Measurements from ENCODE around the gene AMOTL1.
"Not testable (repeated sequence)": the region's sequence is repeated elsewhere in the genome, so short reads cannot be mapped to it uniquely, and the experiment has no call there.

The AMOTL1 gene

DNA sequence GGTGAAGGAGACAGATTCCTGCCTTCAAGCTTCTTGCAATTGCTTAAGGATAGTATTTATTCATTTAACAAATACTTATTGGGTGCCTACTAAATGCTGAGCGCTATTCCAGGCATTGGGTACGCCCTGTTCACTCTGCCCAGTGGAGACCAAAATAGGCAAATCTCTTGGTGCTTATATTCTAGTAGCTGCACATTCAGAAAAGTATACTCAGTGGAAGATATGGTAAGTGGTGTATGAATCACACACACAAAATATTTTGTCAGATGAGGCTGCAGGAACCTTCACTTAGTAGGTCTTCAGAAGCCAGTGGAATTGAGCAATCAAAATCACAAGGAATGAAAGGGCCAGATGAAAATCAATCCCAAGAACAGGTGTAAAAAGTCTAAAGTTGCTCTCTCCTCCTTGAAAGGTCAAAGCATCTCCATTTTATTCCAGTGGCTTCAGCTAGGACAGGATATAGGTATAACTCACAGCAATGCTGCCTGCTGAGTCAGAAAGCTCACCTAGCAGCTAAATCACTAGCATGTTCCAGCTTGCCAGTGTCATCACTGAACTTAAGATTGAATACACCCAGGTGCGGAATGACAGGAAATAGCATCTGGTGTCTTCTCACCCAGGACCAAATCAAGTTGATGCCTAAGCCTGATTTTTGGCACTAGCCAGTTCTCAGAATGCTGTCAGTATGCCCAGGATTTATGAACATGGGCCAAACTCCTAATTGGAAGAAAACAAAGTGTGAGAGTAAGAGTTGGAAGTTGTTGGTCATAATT, 83.9 kb downstream of the AMOTL1 start:
- Histone ChIP-seq H3K4ac (ENCODE audit: low read depth, low read length) (no peak overlapping the region), H3K36me3 (ENCODE audit: control insufficient read depth, insufficient read depth, low read length) (peaks cover 35% of the 10 kb centered on the region), H3K4me1 (ENCODE audit: control insufficient read depth, low read depth, low read length) (no peaks in the 10 kb centered on the region), H3K9ac (ENCODE audit: low read length) (no peak overlapping the region), H3K79me1 (ENCODE audit: low read length) (peaks cover 16% of the 10 kb centered on the region), H3K4me3 (ENCODE audit: low read length) (no peak overlapping the region), H3K18ac (ENCODE audit: low read length) (no peak overlapping the region), H2BK120ac (ENCODE audit: low read depth, low read length) (no peak overlapping the region), H3K27me3 (ENCODE audit: insufficient read depth, low read length, poor library complexity) (no peaks in the 10 kb centered on the region), H2BK5ac (ENCODE audit: low read length) (no peak overlapping the region), H4K5ac (ENCODE audit: low read length) (no peak overlapping the region), H3K23ac (ENCODE audit: low read length) (no peak overlapping the region), H3K4me2 (ENCODE audit: low read length) (no peak overlapping the region), H3K56ac (ENCODE audit: low read length) (no peak overlapping the region), H2AK5ac (ENCODE audit: low read length) (no peak overlapping the region), H3K27ac (ENCODE audit: low read depth, low read length) (no peak overlapping the region), H3K79me2 (ENCODE audit: control insufficient read depth, insufficient read depth, low read length) (peaks cover 2% of the 10 kb centered on the region), H2BK15ac (replicated peaks; ENCODE audit: low read depth) (no peak overlapping the region), H4K8ac (ENCODE audit: low read depth, low read length) (no peak overlapping the region)
- no CpG with 5 or more reads among the region's 3 CpGs for WGBS (ENCODE audit: extremely low coverage, insufficient coverage, low lambda C conversion rate)
- DNase-seq, result no peak

DNA sequence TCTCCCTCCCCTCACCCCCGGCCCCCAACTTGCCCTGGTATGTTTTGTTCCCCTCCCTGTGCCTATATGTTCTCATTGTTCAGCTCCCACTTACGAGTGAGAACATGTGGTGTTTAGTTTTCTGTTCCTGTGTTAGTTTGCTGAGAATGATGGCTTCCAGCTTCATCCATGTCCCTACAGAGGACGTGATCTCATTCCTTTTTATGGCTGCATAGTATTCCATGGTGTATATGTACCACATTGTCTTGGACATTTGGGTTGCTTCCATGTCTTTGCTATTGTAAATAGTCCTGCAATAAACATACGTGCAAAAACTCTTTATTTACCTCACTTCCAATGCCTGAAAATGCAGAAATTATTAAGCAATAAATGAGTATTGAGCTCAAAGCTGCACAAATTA, 85.1 kb downstream of the AMOTL1 start:
- H4K8ac ChIP-seq (ENCODE audit: low read depth, low read length); H3K4me3 ChIP-seq (ENCODE audit: low read length); H3K4me1 ChIP-seq (ENCODE audit: control insufficient read depth, low read depth, low read length); H2BK5ac ChIP-seq (ENCODE audit: low read length); H3K56ac ChIP-seq (ENCODE audit: low read length); H3K23ac ChIP-seq (ENCODE audit: low read length); H3K9ac ChIP-seq (ENCODE audit: low read length); H2BK15ac ChIP-seq (replicated peaks; ENCODE audit: low read depth); H3K4ac ChIP-seq (ENCODE audit: low read depth, low read length); DNase-seq; H3K4me2 ChIP-seq (ENCODE audit: low read length); H4K5ac ChIP-seq (ENCODE audit: low read length); H2BK120ac ChIP-seq (ENCODE audit: low read depth, low read length); H3K18ac ChIP-seq (ENCODE audit: low read length); H3K27ac ChIP-seq (ENCODE audit: low read depth, low read length); H3K79me2 ChIP-seq (ENCODE audit: control insufficient read depth, insufficient read depth, low read length); H2AK5ac ChIP-seq (ENCODE audit: low read length); H3K27me3 ChIP-seq (ENCODE audit: insufficient read depth, low read length, poor library complexity): not testable (repeated sequence)
- peaks cover 10% of the 10 kb centered on the region for H3K79me1 ChIP-seq (ENCODE audit: low read length)
- no CpG with 5 or more reads among the region's 4 CpGs for whole genome bisulfite sequencing (ENCODE audit: extremely low coverage, insufficient coverage, low lambda C conversion rate)
- peaks cover 37% of the 10 kb centered on the region for H3K36me3 ChIP-seq (ENCODE audit: control insufficient read depth, insufficient read depth, low read length)

DNA sequence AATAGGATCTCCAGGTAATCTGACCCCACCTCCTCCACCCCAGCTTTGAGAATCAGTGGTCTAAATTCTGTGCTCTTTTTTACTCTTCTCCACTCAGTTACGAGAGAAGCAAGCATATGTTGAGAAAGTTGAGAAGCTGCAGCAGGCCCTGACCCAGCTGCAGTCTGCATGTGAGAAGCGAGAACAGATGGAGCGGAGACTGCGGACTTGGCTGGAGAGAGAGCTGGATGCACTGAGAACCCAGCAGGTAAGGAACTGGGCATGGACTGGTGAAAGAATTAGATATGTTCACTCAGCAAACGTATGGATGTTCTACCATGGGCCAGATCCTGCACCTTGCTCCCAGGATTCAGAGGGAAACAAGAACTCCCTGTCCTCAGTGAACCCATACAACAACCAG, 85.7 kb downstream of the AMOTL1 start:
- Histone ChIP-seq H3K36me3 (ENCODE audit: control insufficient read depth, insufficient read depth, low read length) (peaks cover 36% of the 10 kb centered on the region), H2BK15ac (replicated peaks; ENCODE audit: low read depth) (no peak overlapping the region), H3K4me2 (ENCODE audit: low read length) (no peak overlapping the region), H3K27ac (ENCODE audit: low read depth, low read length) (no peak overlapping the region), H3K4ac (ENCODE audit: low read depth, low read length) (no peak overlapping the region), H3K4me3 (ENCODE audit: low read length) (no peak overlapping the region), H3K18ac (ENCODE audit: low read length) (no peak overlapping the region), H2BK5ac (ENCODE audit: low read length) (no peak overlapping the region), H3K79me1 (ENCODE audit: low read length) (peaks cover 8% of the 10 kb centered on the region), H4K8ac (ENCODE audit: low read depth, low read length) (no peak overlapping the region), H3K9ac (ENCODE audit: low read length) (no peak overlapping the region), H3K79me2 (ENCODE audit: control insufficient read depth, insufficient read depth, low read length) (no peaks in the 10 kb centered on the region), H2BK120ac (ENCODE audit: low read depth, low read length) (no peak overlapping the region), H4K5ac (ENCODE audit: low read length) (no peak overlapping the region), H3K56ac (ENCODE audit: low read length) (no peak overlapping the region), H3K27me3 (ENCODE audit: insufficient read depth, low read length, poor library complexity) (no peaks in the 10 kb centered on the region), H2AK5ac (ENCODE audit: low read length) (no peak overlapping the region), H3K23ac (ENCODE audit: low read length) (no peak overlapping the region), H3K4me1 (ENCODE audit: control insufficient read depth, low read depth, low read length) (no peaks in the 10 kb centered on the region)
- WGBS (ENCODE audit: extremely low coverage, insufficient coverage, low lambda C conversion rate), result no CpG with 5 or more reads among the region's 5 CpGs
- no peak for DNase-seq

- Histone ChIP-seq H3K9ac (ENCODE audit: low read length) (no peak overlapping the region), H3K4ac (ENCODE audit: low read depth, low read length) (no peak overlapping the region), H3K36me3 (ENCODE audit: control insufficient read depth, insufficient read depth, low read length) (peaks cover 40% of the 10 kb centered on the region), H3K79me1 (ENCODE audit: low read length) (peaks cover 8% of the 10 kb centered on the region), H3K79me2 (ENCODE audit: control insufficient read depth, insufficient read depth, low read length) (no peaks in the 10 kb centered on the region), H3K4me3 (ENCODE audit: low read length) (no peak overlapping the region), H3K23ac (ENCODE audit: low read length) (no peak overlapping the region), H2BK120ac (ENCODE audit: low read depth, low read length) (no peak overlapping the region), H2BK5ac (ENCODE audit: low read length) (no peak overlapping the region), H4K8ac (ENCODE audit: low read depth, low read length) (no peak overlapping the region), H3K56ac (ENCODE audit: low read length) (no peak overlapping the region), H3K4me2 (ENCODE audit: low read length) (no peak overlapping the region), H3K18ac (ENCODE audit: low read length) (no peak overlapping the region), H4K5ac (ENCODE audit: low read length) (no peak overlapping the region), H3K27ac (ENCODE audit: low read depth, low read length) (no peak overlapping the region), H2AK5ac (ENCODE audit: low read length) (no peak overlapping the region), H2BK15ac (replicated peaks; ENCODE audit: low read depth) (no peak overlapping the region), H3K4me1 (ENCODE audit: control insufficient read depth, low read depth, low read length) (no peaks in the 10 kb centered on the region), H3K27me3 (ENCODE audit: insufficient read depth, low read length, poor library complexity) (no peaks in the 10 kb centered on the region)
- no peak for DNase-seq
- no CpG with 5 or more reads among the region's 8 CpGs for WGBS (ENCODE audit: extremely low coverage, insufficient coverage, low lambda C conversion rate)
Observed at GRCh38 chr11:94854770-94855633, 86.8 kb downstream of the AMOTL1 start.

GRCh38 chr11:94855666-94856065, 87.5 kb downstream of the AMOTL1 start:
- Histone ChIP-seq H4K5ac (ENCODE audit: low read length) (no peak overlapping the region), H3K27me3 (ENCODE audit: insufficient read depth, low read length, poor library complexity) (no peaks in the 10 kb centered on the region), H4K8ac (ENCODE audit: low read depth, low read length) (no peak overlapping the region), H3K18ac (ENCODE audit: low read length) (no peak overlapping the region), H2BK5ac (ENCODE audit: low read length) (no peak overlapping the region), H3K4me3 (ENCODE audit: low read length) (no peak overlapping the region), H3K56ac (ENCODE audit: low read length) (no peak overlapping the region), H2BK120ac (ENCODE audit: low read depth, low read length) (no peak overlapping the region), H3K36me3 (ENCODE audit: control insufficient read depth, insufficient read depth, low read length) (peaks cover 38% of the 10 kb centered on the region), H3K4ac (ENCODE audit: low read depth, low read length) (no peak overlapping the region), H3K23ac (ENCODE audit: low read length) (no peak overlapping the region), H3K79me2 (ENCODE audit: control insufficient read depth, insufficient read depth, low read length) (no peaks in the 10 kb centered on the region), H3K27ac (ENCODE audit: low read depth, low read length) (no peak overlapping the region), H3K79me1 (ENCODE audit: low read length) (peaks cover 8% of the 10 kb centered on the region), H3K4me2 (ENCODE audit: low read length) (no peak overlapping the region), H3K9ac (ENCODE audit: low read length) (no peak overlapping the region), H2AK5ac (ENCODE audit: low read length) (no peak overlapping the region), H2BK15ac (replicated peaks; ENCODE audit: low read depth) (no peak overlapping the region), H3K4me1 (ENCODE audit: control insufficient read depth, low read depth, low read length) (no peaks in the 10 kb centered on the region)
- no CpG with 5 or more reads among the region's 5 CpGs for WGBS (ENCODE audit: extremely low coverage, insufficient coverage, low lambda C conversion rate)
- DNase-seq, result no peak

Data from mesendoderm (in vitro differentiated cells).